Parathyroid adenoma (tissue), 2 donors: ENCODE measurements around the gene SOAT2.

Experiments used
- H2AFZ ChIP-seq: fragments of 300-600 bp; sonication (generic); one replicate; pipeline ENCODE4 v1.7.0; 2017; ENCODE audit warnings: antibody characterized with exemption, mild to moderate bottlenecking
- H3K27ac ChIP-seq: fragments of 300-600 bp; sonication (generic); one replicate; pipeline ENCODE4 v1.7.0; 2017
- H3K27me3 ChIP-seq: fragments of 300-600 bp; sonication (generic); one replicate; pipeline ENCODE4 v1.7.0; 2017; ENCODE audit warnings: low read length; ENCODE audit not compliant: control insufficient read depth, insufficient read depth
- H3K36me3 ChIP-seq: fragments of 300-600 bp; sonication (generic); one replicate; pipeline ENCODE4 v1.7.0; 2017; ENCODE audit warnings: low read length; ENCODE audit not compliant: control insufficient read depth, insufficient read depth
- H3K4me1 ChIP-seq: fragments of 300-600 bp; sonication (generic); one replicate; pipeline ENCODE4 v1.7.0; 2017; ENCODE audit warnings: control low read depth
- H3K4me2 ChIP-seq: fragments of 300-600 bp; sonication (generic); one replicate; pipeline ENCODE4 v1.7.0; 2017; ENCODE audit warnings: low read length
- H3K4me3 ChIP-seq: fragments of 300-600 bp; sonication (generic); one replicate; pipeline ENCODE4 v1.7.0; 2017; ENCODE audit warnings: low read depth, low read length
- H3K79me2 ChIP-seq: fragments of 300-600 bp; sonication (generic); one replicate; pipeline ENCODE4 v1.7.0; 2017; ENCODE audit warnings: control low read depth
- H3K9ac ChIP-seq: fragments of 300-600 bp; sonication (generic); one replicate; pipeline ENCODE4 v1.7.0; 2017; ENCODE audit warnings: mild to moderate bottlenecking
- H3K9me3 ChIP-seq: fragments of 300-600 bp; sonication (generic); one replicate; pipeline ENCODE4 v1.7.0; 2017; ENCODE audit warnings: low read length; ENCODE audit not compliant: control insufficient read depth
- TF ChIP-seq, protein P1 (sequence below): fragments of 300-600 bp; sonication (generic); IDR thresholded peaks from one replicate; pipeline ENCODE4 v1.7.0; 2017; ENCODE audit warnings: antibody characterized with exemption, mild to moderate bottlenecking
- donor health status: primary hyperparathyroidism.

The SOAT2 gene

DNA sequence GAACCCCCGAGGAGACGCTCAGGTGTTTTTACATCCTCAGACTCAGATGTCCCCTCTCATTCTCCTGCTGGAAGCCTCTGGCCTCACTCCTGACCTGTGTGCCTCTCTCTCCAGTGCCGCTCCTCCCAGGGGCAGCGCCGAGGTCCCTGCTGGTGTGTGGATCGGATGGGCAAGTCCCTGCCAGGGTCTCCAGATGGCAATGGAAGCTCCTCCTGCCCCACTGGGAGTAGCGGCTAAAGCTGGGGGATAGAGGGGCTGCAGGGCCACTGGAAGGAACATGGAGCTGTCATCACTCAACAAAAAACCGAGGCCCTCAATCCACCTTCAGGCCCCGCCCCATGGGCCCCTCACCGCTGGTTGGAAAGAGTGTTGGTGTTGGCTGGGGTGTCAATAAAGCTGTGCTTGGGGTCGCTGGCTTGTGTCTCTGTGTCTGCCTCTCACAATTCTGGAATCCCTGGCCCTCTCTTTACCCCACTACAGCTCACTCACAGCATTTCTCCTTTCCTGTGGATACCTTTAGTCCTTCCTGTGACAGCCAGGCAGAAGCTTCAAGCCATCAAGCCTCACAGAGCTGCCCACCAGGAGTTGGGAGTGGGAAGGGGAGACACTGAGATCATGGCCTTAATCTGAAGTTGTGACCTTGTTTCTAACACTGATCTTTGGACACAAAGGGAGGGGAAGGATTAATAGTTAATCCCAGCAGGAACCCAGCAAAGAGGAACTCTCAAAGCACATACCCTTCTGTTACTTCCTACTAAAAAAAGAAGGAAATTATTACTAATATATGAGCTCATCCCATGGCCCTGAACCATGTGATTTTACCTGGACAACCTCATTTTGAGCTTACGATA, 1.1 kb upstream of the SOAT2 start:
- no peak overlapping the region for H3K4me3 ChIP-seq
- H3K27ac ChIP-seq: no peak overlapping the region
- no peak overlapping the region for H2AFZ ChIP-seq
- no peaks in the 10 kb centered on the region for H3K27me3 ChIP-seq
- no peak overlapping the region for H3K4me2 ChIP-seq
- H3K9ac ChIP-seq: no peak overlapping the region
- TF ChIP-seq, protein P1, sequence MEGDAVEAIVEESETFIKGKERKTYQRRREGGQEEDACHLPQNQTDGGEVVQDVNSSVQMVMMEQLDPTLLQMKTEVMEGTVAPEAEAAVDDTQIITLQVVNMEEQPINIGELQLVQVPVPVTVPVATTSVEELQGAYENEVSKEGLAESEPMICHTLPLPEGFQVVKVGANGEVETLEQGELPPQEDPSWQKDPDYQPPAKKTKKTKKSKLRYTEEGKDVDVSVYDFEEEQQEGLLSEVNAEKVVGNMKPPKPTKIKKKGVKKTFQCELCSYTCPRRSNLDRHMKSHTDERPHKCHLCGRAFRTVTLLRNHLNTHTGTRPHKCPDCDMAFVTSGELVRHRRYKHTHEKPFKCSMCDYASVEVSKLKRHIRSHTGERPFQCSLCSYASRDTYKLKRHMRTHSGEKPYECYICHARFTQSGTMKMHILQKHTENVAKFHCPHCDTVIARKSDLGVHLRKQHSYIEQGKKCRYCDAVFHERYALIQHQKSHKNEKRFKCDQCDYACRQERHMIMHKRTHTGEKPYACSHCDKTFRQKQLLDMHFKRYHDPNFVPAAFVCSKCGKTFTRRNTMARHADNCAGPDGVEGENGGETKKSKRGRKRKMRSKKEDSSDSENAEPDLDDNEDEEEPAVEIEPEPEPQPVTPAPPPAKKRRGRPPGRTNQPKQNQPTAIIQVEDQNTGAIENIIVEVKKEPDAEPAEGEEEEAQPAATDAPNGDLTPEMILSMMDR: no peak
- H3K9me3 ChIP-seq: no peaks in the 10 kb centered on the region
- H3K36me3 ChIP-seq: no peaks in the 10 kb centered on the region
- H3K4me1 ChIP-seq: peaks cover 14% of the 10 kb centered on the region
- H3K79me2 ChIP-seq: no peaks in the 10 kb centered on the region

DNA sequence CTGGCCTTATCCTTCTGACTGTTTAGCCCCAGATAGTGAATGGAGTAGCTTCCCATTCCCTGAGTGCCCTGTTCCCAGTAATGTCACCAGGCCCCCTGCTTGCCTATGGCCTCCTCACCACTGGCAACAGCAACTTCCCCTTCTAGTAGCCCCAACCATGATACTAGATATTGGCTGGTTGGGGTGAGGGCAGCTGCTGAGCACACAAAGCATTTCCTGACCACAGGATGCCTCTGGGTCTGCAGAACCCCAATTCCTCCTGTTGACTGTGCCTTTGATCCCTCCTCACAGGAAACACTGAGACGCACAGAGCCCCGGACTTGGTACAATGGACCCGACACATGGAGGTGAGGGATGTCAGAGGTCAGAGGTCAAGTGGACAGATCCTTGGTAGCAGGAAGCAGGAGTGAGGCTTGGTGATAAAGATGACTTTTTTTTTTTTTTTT, 597 bp downstream of the SOAT2 start:
- no peak overlapping the region for H3K4me2 ChIP-seq
- H3K79me2 ChIP-seq: no peaks in the 10 kb centered on the region
- H3K36me3 ChIP-seq: no peaks in the 10 kb centered on the region
- no peak overlapping the region for H3K27ac ChIP-seq
- H3K27me3 ChIP-seq: no peaks in the 10 kb centered on the region
- no peaks in the 10 kb centered on the region for H3K9me3 ChIP-seq
- H3K9ac ChIP-seq: no peak overlapping the region
- no peak overlapping the region for H2AFZ ChIP-seq
- no peak overlapping the region for H3K4me3 ChIP-seq
- TF ChIP-seq, protein P1: no peak
- peaks cover 5% of the 10 kb centered on the region for H3K4me1 ChIP-seq

DNA sequence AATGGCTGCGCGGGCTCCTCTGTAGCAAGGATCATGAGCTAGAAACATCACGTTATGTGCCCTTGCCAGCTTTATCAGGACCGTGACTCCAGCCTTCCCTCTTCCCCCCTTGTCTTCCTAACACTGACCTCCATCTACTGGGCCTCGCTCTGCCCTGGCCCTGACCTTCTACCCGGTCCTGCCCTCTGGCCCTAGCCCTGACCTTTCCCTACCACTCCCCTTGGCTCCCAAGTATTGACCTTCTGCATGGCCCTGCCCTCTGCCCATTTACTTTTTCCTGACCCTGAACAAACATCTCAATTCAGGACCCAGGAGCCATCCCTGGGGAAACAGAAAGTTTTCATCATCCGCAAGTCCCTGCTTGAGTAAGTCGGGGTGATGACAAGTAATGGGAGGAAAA, 2.0 kb downstream of the SOAT2 start:
- H3K4me3 ChIP-seq: no peak overlapping the region
- H2AFZ ChIP-seq: no peak overlapping the region
- H3K4me1 ChIP-seq: no peaks in the 10 kb centered on the region
- no peak overlapping the region for H3K4me2 ChIP-seq
- H3K9ac ChIP-seq: no peak overlapping the region
- no peaks in the 10 kb centered on the region for H3K27me3 ChIP-seq
- TF ChIP-seq, protein P1: no peak
- no peaks in the 10 kb centered on the region for H3K9me3 ChIP-seq
- H3K36me3 ChIP-seq: no peaks in the 10 kb centered on the region
- no peak overlapping the region for H3K27ac ChIP-seq
- H3K79me2 ChIP-seq: no peaks in the 10 kb centered on the region

DNA sequence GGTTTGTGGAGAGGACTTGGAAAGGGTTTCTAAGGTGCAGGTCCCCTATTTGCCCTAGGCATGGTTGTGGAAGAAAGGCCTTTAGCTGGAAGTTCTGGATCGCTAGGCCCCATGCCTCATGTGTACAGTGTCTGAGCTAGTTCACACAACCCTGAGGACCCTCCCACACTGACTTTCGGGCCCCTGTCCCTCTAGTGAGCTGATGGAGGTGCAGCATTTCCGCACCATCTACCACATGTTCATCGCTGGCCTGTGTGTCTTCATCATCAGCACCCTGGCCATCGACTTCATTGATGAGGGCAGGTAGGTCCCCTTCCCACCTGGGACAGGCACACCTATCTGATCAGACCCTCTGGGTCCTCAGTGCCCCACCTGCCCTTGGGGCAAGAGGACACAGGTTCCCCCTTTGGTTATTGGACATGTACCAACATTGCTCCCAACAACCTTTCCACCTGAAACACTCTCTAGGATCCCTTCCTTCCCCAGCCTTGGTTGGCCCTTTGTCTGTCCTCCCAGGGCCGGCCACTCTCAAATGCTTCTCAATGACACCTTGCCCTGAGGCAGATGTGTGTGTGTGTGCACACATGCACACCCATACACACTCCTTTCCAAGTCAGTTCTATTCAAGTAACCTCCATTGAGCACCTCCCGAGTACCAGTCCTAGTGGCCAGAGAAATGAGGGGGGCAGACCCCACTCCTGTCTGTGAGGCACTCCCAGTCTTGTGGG, 2.6 kb downstream of the SOAT2 start:
- TF ChIP-seq, protein P1: no peak
- Histone ChIP-seq H3K4me3 (no peak overlapping the region), H2AFZ (no peak overlapping the region), H3K9ac (no peak overlapping the region), H3K27me3 (no peaks in the 10 kb centered on the region), H3K36me3 (no peaks in the 10 kb centered on the region), H3K27ac (no peak overlapping the region), H3K4me1 (no peaks in the 10 kb centered on the region), H3K9me3 (no peaks in the 10 kb centered on the region), H3K79me2 (no peaks in the 10 kb centered on the region), H3K4me2 (no peak overlapping the region)
